NCI-H526 treated with DMSO at 0.1 percent for 48 hours (cell line): Measurements from ENCODE around the gene DDX6.

Experiments
- DNase-seq: peaks from one replicate; lab custom pipeline; 2025; lab: John Stamatoyannopoulos, UW

The DDX6 gene

GRCh38 chr11:118703563-118704106 lies 87.3 kb downstream of the DDX6 start:
- DNase-seq = no peak

- DNase-seq = no peak
These were observed 91.3 kb downstream of the DDX6 start for GRCh38 chr11:118699506-118700220.
